GM21381 (cell line): ENCODE measurements around the gene PPP1R12B.
"Not testable (repeated sequence)": the region's sequence is repeated elsewhere in the genome, so short reads cannot be mapped to it uniquely, and the experiment has no call there.

Source experiments
- ATAC-seq: cut with Tn5 transposase; IDR thresholded peaks from one replicate; pipeline ENCODE4 v1.9.1; 2021; ENCODE audit warnings: mild to moderate bottlenecking, moderate library complexity; ENCODE audit not compliant: unreplicated experiment

PPP1R12B gene

GRCh38 chr1:202397256-202397655, 48.8 kb downstream of the PPP1R12B start:
- no peak for ATAC-seq

DNA sequence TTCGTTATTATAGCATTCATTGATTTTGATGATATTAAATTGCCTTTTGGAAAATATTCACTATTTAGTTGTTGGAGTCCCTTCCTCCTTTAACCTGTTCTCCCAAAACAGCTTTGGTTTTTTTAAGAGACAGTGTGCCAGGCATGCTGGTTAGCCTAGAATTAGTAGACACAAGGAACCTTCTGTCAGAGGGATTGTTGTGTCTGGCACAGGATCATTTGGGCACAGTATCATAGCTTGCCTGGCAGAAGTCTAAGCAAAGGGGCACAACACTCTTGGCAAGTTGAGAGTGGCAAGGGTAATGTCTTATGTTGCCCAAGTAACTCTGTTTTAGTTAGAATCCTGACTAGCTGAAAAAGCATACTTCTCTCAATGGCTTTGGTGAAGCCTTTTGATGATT, 49.9 kb downstream of the PPP1R12B start:
- not testable (repeated sequence) for ATAC-seq

DNA sequence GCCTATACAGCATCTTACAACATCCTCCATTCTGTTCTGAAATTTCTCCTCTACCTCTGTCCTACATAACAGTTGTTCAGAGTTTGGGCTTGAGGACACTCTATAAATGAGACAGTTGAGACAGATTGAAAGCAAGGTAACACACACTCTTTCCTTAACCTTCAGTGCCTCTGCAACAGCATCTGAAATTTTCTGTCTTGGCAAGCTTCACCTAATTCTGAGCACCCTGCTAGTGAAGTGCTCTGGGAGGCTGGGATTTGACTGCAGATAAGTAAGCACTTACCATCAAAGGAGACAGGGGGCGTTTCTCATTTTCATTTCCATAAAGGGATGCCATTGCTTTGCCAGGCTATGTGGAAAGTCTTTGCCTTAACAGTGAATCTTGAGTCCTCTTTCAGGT, 53.3 kb downstream of the PPP1R12B start:
- ATAC-seq: not testable (repeated sequence)

DNA sequence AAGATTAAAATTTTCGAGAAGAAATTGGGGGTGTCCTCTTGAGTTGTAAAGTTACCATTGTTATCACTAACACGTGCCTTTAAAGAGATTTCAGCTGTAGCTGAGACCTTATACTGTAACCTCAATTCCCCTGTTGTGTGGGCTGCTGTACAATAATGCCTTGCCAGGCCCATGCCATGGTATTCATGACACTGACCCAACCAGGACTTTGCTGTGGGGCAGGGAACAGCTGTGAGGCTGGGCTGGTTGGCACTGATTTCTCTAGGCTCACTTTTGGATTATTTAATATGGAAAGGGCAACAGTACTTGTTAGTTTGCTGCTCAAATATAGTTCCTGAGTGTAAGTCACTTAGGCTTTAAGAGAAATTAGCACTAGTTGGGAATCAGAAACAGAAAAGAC, 54.9 kb downstream of the PPP1R12B start:
- not testable (repeated sequence) for ATAC-seq

DNA sequence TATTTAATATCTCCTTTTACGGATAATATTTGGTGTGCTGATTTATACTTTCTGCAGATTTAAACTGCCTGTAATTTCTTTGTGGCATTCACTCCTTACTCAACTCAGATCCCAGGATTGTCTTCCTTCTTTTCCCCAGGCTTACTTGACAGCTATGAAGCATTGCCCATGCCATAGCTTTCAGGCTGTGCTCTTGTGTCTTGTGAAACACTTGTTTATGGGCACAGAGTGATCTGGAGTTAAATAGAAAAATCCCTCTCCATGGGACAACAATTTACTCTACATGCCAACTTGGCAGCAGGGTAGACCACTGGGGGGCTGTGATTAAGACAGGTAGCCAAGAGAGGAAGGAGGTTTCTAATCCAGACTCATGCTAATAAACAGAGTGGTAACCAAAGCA, 57.4 kb downstream of the PPP1R12B start:
- no peak for ATAC-seq

- not testable (repeated sequence) for ATAC-seq
Measured at GRCh38 chr1:202406896-202407295, 58.4 kb downstream of the PPP1R12B start.

DNA sequence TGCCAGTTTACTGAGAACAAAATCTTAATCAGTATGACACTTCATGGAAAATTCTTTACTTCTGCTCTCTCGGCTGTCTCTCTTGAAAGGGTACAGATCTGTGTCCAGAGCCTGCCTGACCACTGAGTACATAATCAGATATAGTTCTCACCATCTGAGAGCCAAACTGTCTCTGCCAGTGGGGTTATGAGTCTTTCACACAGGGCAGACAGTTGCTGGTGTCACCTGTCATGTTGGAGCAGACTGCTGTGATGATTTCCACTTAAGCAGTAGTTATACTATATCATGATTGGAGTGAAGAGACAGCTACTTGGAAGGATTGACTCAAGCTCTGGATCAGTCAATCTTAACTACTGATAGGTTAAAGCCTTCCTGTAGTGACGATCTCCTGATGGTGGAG, 58.9 kb downstream of the PPP1R12B start:
- ATAC-seq: not testable (repeated sequence)

DNA sequence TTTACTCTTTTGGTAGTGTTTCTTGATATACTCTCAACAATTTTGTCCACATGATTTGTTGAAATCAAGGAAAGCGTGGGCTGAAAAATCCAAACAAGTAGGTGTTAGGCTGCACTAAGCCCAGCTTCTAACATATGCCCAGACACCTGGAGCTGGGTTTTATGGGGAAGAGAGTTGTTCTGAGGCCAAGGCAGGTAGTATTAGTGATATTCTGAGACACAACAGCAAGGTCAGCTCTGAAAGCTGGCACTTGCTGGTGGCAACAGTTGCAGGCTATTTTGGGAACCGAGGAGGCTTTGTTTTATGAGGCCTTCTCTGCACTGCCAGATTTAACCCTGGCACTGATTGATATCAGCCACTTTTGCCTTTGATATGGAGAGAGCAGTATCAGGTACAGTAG, 61.8 kb downstream of the PPP1R12B start:
- ATAC-seq: not testable (repeated sequence)

- ATAC-seq: not testable (repeated sequence)
Measured at GRCh38 chr1:202410854-202411357, 62.4 kb downstream of the PPP1R12B start.

- no peak for ATAC-seq
Measured at GRCh38 chr1:202411422-202411821, 62.9 kb downstream of the PPP1R12B start.

GRCh38 chr1:202412421-202412820, 63.9 kb downstream of the PPP1R12B start:
- ATAC-seq: not testable (repeated sequence)

DNA sequence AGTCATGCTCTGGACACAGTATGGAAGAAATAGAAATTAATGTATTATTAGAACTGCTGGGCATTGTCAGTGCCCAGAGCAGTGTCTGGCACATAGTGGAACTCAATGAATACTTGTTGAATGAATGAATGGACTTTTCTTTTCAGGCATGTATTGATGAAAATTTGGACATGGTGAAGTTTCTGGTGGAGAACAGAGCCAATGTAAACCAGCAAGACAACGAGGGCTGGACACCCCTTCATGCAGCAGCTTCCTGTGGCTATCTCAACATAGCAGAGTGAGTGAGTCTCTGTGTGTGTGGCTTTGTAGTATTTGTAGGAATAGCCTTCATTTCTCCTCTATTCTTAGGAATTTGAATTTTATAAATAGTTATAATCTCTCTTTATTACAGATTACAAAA, 68.1 kb downstream of the PPP1R12B start:
- ATAC-seq: no peak

- not testable (repeated sequence) for ATAC-seq
Measured at GRCh38 chr1:202417141-202417540, 68.6 kb downstream of the PPP1R12B start.

DNA sequence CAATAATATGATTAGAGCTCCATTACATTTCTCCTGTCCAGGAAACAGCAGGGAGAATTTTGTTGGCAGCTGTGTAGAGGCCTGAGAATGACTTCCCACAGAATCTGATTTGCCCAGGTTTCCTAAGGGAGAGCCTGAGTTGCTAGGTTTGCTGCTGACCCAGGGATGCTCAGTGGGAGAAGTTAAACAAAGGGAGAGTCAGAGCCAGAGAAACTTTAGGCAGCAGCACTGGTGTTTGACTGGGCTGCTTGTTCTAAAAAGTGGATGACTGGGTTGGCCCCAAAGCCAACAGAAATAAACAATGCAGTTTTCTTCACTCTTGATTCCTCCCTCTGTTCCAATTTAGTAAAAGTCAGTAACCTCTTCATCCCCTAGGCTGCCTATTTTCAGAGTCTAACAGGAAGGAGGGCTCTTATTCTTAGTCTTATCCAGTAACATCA, 69.3 kb downstream of the PPP1R12B start:
- ATAC-seq: not testable (repeated sequence)

GRCh38 chr1:202419731-202420130, 71.2 kb downstream of the PPP1R12B start:
- not testable (repeated sequence) for ATAC-seq

DNA sequence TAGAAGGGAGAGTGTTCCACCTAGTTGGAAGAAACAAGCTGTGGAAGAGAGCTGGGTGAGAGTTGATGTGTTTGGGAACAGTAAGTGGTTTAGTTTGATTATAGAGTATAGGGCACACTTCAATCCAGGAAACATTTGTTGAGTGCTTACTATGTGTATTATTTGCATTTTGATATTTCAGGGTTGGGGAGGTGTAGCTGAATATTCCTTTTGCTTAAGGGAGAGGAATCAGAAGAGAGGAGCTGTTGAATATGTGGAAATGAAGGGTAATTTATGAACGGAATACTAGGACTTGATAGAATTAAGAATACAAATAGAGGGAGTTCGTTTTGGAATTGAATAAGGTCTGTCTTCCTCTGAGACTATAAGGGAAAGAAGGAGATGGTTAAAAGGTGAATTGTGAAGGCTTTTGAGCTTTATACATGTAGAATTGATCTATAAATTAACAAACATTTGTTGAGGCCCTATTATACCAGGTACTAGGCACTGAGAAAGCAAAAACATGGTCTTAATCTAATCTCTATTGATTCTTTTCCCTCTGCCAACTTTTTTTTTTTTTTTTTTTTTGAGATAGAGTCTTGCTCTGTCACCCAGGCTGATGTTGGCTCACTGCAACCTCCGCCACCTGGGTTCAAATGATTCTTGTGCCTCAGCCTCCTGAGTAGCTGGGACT, 72.1 kb downstream of the PPP1R12B start:
- not testable (repeated sequence) for ATAC-seq

GRCh38 chr1:202422709-202423108, 74.2 kb downstream of the PPP1R12B start:
- ATAC-seq: not testable (repeated sequence)

DNA sequence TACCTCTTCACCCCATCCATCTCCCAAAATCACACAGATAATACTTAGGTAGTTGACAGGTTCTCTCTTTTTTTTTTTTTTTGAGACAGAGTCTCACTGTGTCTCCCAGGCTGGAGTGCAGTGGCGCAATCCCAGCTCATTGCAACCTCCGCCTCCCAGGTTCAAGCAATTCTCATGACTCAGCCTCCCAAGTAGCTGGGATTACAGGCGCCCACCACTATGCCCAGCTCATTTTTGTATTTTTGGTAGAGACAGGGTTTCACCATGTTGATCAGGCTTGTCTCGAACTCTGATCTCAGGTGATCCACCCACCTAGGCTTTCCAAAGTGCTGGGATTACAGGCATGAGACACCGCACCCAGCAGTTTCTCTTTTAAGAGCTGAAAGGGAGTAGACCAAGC, 75.8 kb downstream of the PPP1R12B start:
- ATAC-seq: not testable (repeated sequence)

DNA sequence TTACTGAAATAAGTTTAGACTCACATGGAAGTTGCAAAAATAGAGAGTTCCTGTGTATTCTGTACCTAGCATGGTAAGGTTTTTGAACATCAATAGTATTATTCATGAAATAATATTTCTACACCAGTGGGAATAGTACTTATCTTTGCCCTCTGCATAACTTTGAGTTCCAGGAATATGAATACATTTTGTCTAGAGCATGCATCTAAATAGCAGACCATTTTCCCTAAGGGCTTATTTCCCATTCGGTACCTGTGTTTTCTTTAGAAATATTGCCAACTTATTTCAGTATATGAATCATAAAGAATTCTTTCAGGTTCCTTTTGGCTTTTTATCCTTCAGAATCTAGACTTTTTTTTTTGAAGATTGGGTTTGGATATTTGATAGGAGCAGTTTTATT, 81.6 kb downstream of the PPP1R12B start:
- not testable (repeated sequence) for ATAC-seq

DNA sequence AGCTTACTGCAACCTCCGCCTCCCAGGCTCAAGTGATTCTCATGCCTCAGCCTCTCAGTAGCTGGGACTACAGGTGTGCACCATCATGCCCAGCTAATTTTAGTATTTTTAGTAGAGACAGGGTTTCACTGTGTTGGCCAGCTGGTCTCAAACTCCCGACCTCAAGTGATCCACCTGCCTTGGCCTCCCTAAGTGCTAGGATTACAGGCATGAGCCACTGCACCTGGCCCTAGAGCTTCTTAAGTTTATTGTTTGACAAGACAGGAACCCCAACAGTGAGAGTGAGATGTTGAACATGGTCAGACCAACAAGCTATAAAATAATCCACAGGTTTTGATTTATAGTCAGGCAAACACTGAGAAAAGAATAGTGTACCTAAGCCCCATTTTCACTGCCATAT, 83.8 kb downstream of the PPP1R12B start:
- ATAC-seq: not testable (repeated sequence)

- no peak for ATAC-seq
Measured at GRCh38 chr1:202433155-202434043, 84.9 kb downstream of the PPP1R12B start.

GRCh38 chr1:202434059-202434458, 85.6 kb downstream of the PPP1R12B start:
- ATAC-seq: no peak
